GM21529 (cell line): ENCODE data around the gene SIGLEC6.

ENCODE experiments used
- ATAC-seq: cut with Tn5 transposase; IDR thresholded peaks from one replicate; pipeline ENCODE4 v1.9.1; 2021; ENCODE audit not compliant: unreplicated experiment

SIGLEC6 gene

GRCh38 chr19:51477344-51477743, 54.1 kb downstream of the SIGLEC6 start:
- ATAC-seq = no peak

- no peak for ATAC-seq
Measured at GRCh38 chr19:51476164-51476563, 55.3 kb downstream of the SIGLEC6 start.

GRCh38 chr19:51473009-51473707, 58.3 kb downstream of the SIGLEC6 start:
- no peak for ATAC-seq

- ATAC-seq = no peak
Measured at GRCh38 chr19:51472607-51473006, 58.9 kb downstream of the SIGLEC6 start.

GRCh38 chr19:51471527-51471926, 59.9 kb downstream of the SIGLEC6 start:
- ATAC-seq = no peak

GRCh38 chr19:51470966-51471365, 60.5 kb downstream of the SIGLEC6 start:
- ATAC-seq = no peak

GRCh38 chr19:51469629-51470028, 61.8 kb downstream of the SIGLEC6 start:
- no peak for ATAC-seq

GRCh38 chr19:51469162-51469561, 62.3 kb downstream of the SIGLEC6 start:
- no peak for ATAC-seq

GRCh38 chr19:51468545-51468920, 62.9 kb downstream of the SIGLEC6 start:
- no peak for ATAC-seq

- no peak for ATAC-seq
Measured at GRCh38 chr19:51467864-51468544, 63.5 kb downstream of the SIGLEC6 start.
